ENCODE measurements around the gene FRG1.
A peak's percentile ranks its signal among the peaks of the same experiment; 100 is the strongest.
"Not testable (repeated sequence)": the region's sequence is repeated elsewhere in the genome, so short reads cannot be mapped to it uniquely, and the experiment has no call there.

The FRG1 gene

DNA sequence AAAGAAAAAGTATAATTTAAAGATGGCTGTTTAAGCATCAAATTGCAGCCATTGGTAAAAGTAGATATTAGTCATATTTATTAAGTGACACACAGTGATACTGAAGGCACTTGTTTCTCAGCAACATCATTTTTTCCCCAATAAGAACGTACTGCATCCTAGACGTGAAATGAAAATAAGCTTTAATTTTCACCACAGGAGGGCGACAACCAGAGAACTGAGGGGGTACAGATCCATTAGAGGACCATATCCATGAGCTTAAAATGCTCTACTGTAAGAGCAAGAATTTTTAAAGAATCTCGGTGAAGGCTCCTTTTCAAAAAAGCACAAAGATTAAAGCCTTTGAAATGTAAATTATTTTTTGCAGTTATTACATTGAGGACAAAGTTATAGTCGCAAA lies 33.4 kb downstream of the FRG1 start:
- no peak overlapping the region for H3K4me3 ChIP-seq (ENCODE audit: low read depth, low read length)
- no peak for DNase-seq
- peak; percentile 22; the same call in 1 of the 2 replicates for TF ChIP-seq CTCF (IDR thresholded peaks at IDR 0.05; ENCODE audit: low read depth, low read length)
- H3K36me3 ChIP-seq: no peaks in the 10 kb centered on the region
- H3K9me3 ChIP-seq (ENCODE audit: severe bottlenecking): peaks cover 10% of the 10 kb centered on the region
- no peak overlapping the region for H3K27ac ChIP-seq
- H3K27me3 ChIP-seq (ENCODE audit: insufficient read depth, low read depth, severe bottlenecking): peaks cover 22% of the 10 kb centered on the region

GRCh38 chr4:189979196-189980047 lies 38.8 kb downstream of the FRG1 start:
- Histone ChIP-seq H3K36me3 (no peaks in the 10 kb centered on the region), H3K27me3 (ENCODE audit: insufficient read depth, low read depth, severe bottlenecking) (peaks cover 34% of the 10 kb centered on the region), H3K27ac (no peak overlapping the region), H3K9me3 (ENCODE audit: severe bottlenecking) (no peaks in the 10 kb centered on the region), H3K4me3 (ENCODE audit: low read depth, low read length) (no peak overlapping the region)
- DNase-seq: no peak
- TF ChIP-seq CTCF (IDR thresholded peaks at IDR 0.05; ENCODE audit: low read depth, low read length): no peak

DNA sequence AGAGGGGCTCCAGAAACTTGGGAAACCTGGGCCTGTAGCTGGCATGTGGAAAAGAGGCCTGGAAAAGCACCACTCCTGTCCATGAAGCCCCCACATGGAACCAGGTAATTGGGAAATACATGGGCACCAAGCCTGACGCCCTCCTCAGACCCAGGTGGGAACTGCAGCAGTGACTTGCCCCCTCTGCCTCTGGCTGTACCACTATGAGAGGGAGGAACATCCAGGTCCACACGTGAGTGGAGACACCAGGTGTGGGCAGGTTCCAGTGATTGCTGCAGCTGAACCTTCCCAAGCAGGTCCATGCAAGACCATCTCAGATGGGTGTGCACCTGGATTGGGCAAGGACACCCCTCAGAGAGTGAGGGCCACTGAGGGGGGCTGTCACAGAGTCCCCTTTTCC lies 39.6 kb downstream of the FRG1 start:
- not testable (repeated sequence) for H3K27ac ChIP-seq; H3K9me3 ChIP-seq (ENCODE audit: severe bottlenecking); DNase-seq; H3K4me3 ChIP-seq (ENCODE audit: low read depth, low read length); H3K36me3 ChIP-seq
- H3K27me3 ChIP-seq (ENCODE audit: insufficient read depth, low read depth, severe bottlenecking): peaks cover 30% of the 10 kb centered on the region
- TF ChIP-seq CTCF (IDR thresholded peaks at IDR 0.05; ENCODE audit: low read depth, low read length): peak; percentile 39; the same call in 1 of the 2 replicates

DNA sequence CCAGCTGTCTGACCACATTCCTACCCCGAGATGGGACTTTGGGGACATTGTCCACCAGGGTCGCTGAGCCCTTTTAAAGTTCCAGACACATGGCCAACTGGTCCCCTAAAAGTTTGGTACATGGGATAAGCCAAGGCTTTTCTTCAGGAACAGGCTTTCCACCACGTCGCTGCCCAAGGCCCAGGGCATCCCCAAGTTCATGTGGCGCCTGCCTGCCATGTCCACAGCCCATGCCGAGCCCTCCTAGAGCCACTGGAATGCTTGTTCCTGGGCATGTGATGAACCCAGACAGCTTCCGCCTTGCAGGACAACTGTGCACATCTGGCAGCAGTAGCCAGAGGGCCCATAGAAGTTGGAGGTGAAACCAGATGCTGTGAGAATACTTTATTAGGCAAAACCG lies 41.3 kb downstream of the FRG1 start:
- TF ChIP-seq CTCF (IDR thresholded peaks at IDR 0.05; ENCODE audit: low read depth, low read length): no peak
- Histone ChIP-seq H3K9me3 (ENCODE audit: severe bottlenecking) (no peaks in the 10 kb centered on the region), H3K36me3 (no peaks in the 10 kb centered on the region), H3K27ac (no peak overlapping the region), H3K27me3 (ENCODE audit: insufficient read depth, low read depth, severe bottlenecking) (peaks cover 20% of the 10 kb centered on the region), H3K4me3 (ENCODE audit: low read depth, low read length) (no peak overlapping the region)
- no peak for DNase-seq

GRCh38 chr4:189983916-189984526 lies 43.3 kb downstream of the FRG1 start:
- not testable (repeated sequence) for DNase-seq; H3K36me3 ChIP-seq; H3K27ac ChIP-seq; H3K4me3 ChIP-seq (ENCODE audit: low read depth, low read length); H3K9me3 ChIP-seq (ENCODE audit: severe bottlenecking)
- H3K27me3 ChIP-seq (ENCODE audit: insufficient read depth, low read depth, severe bottlenecking): peaks cover 18% of the 10 kb centered on the region

DNA sequence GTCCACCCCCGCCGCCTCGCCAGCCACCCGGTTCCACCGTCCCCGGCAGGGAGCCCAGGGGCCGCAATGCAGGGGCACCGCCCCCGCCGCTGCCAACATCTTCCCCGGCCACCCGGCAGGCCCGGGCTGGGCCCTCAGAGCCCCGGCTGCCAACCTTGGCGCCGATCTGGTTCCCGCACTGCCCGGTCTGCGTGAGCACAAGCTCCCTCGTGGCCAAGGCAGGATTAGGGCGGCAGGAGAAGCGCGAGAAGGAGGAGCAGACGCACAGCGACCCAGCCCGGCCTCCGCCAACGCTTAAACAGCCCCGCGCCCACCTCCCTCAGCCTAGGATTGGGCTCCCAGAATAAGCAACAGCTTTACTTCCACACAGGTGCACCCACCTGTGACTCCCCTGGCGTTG lies 44.0 kb downstream of the FRG1 start:
- not testable (repeated sequence) for H3K27ac ChIP-seq; H3K4me3 ChIP-seq (ENCODE audit: low read depth, low read length); H3K36me3 ChIP-seq; H3K9me3 ChIP-seq (ENCODE audit: severe bottlenecking); DNase-seq
- peaks cover 17% of the 10 kb centered on the region for H3K27me3 ChIP-seq (ENCODE audit: insufficient read depth, low read depth, severe bottlenecking)

DNA sequence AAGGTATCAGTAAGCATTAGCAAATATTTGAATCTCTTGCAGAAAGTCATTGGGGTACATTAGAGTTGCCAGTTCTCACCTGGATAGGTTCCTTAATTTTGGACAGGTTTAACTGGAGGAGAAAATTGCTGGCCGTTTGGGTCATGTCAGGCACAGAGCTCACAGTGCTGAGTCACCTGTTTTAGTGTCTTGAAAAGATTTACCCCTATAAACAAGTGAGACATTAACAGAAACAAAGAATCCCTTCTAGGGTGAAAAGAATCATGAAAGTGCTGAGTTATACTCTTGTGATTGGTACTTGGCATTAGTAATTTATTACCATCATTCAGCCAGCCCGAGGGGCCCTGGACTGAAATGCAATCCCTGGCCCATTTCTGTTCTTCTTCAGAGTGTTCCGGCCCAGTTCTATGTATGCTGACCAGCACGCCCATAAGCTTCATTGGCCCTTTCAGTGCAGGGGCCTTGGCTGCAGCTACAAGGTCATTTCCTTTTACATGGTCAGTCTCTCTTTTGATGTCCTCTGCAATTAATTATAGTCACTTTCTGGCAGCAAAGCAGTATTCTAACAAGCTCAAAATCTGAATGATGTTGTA lies 45.1 kb downstream of the FRG1 start:
- DNase-seq; H3K27ac ChIP-seq; H3K36me3 ChIP-seq; H3K4me3 ChIP-seq (ENCODE audit: low read depth, low read length); H3K9me3 ChIP-seq (ENCODE audit: severe bottlenecking): not testable (repeated sequence)
- H3K27me3 ChIP-seq (ENCODE audit: insufficient read depth, low read depth, severe bottlenecking): peaks cover 15% of the 10 kb centered on the region
